Uterine smooth muscle cell (primary cell): Measurements from ENCODE around the gene PTCSC3. TPM values are rescaled to one million over a fixed set of nuclear protein-coding genes. Genes with fewer than 3 reads are reported as not detected.

Experiments used
- total RNA-seq: library from RNA; depleted of rRNA; stranded (reverse); fragments of >200 nt; gene quantifications from 2 replicates; pipeline ENCODE4 v1.2.3, GENCODE V29; 2014

Gene PTCSC3
- total RNA-seq, result not detected in 2 replicates

DNA sequence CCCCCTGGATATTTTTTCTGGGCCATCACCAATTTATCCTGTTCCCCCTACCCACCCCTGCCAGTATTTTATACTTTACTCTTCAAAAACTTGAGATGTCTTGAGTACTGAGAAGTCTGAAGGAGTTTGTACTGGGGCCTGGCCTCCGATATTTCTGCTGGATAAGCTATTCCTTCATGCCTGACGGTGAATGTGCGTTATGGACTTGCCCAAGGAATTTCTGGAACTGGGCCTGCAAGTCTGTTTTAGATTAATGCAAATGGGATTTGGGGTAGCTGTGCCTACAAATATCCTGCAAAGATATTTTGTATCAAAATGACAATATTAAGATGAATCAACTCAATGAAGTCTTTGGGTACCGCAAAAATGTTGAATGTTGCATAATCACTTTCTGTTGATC lies at the start of gene PTCSC3:
Gene PTCSC3 (minus strand): TSS at position 199 of the 400 bp plus-strand sequence.

Other genes starting within 250 kb of the PTCSC3 start
- gene MBIP, start 143.9 kb upstream of the PTCSC3 start, total RNA-seq, result 10.0 and 12.2 TPM in 2 replicates